Endodermal cell (in vitro differentiated cells): ENCODE results near the gene LTBP3. TPM values are rescaled to one million over a fixed set of nuclear protein-coding genes. Genes with fewer than 3 reads are reported as not detected.

ENCODE experiments used
- DNase-seq: peaks from one replicate; pipeline ENCODE4 v3.0.0-alpha.2; 2017
- H3K27ac ChIP-seq: 2 replicates; pipeline ENCODE4 v1.5.1; 2013; ENCODE audit warnings: mild to moderate bottlenecking, low read depth, low read length, moderate library complexity
- H3K27me3 ChIP-seq: 2 replicates; pipeline ENCODE4 v1.6.1; 2013; ENCODE audit warnings: mild to moderate bottlenecking, low read length, moderate library complexity; ENCODE audit not compliant: insufficient read depth, control insufficient read depth, poor library complexity, severe bottlenecking
- H3K36me3 ChIP-seq: 2 replicates; pipeline ENCODE4 v1.7.0; 2013; ENCODE audit warnings: mild to moderate bottlenecking, low read length, moderate library complexity; ENCODE audit not compliant: control insufficient read depth, insufficient read depth
- H3K4me1 ChIP-seq: one replicate; pipeline ENCODE4 v1.7.0; 2013; ENCODE audit warnings: low read length; ENCODE audit not compliant: control insufficient read depth, insufficient read depth
- H3K4me3 ChIP-seq: 2 replicates; pipeline ENCODE4 v1.5.1; 2013; ENCODE audit warnings: mild to moderate bottlenecking, low read length, moderate library complexity
- H3K9ac ChIP-seq: 2 replicates; pipeline ENCODE4 v1.6.1; 2013; ENCODE audit warnings: mild to moderate bottlenecking, low read length, moderate library complexity; ENCODE audit not compliant: poor library complexity, severe bottlenecking; ENCODE audit errors: extremely low read depth
- H3K9me3 ChIP-seq: 2 replicates; pipeline ENCODE4 v1.6.1; 2013; ENCODE audit warnings: mild to moderate bottlenecking, low read length, moderate library complexity; ENCODE audit not compliant: control insufficient read depth
- H3K27ac Mint-ChIP-seq: 2 replicates; pipeline ENCODE4 v1.8.0; 2020; ENCODE audit warnings: mixed read lengths
- H3K27me3 Mint-ChIP-seq: 2 replicates; pipeline ENCODE4 v1.8.0; 2021; ENCODE audit warnings: mild to moderate bottlenecking, mixed read lengths; ENCODE audit not compliant: insufficient read depth
- H3K36me3 Mint-ChIP-seq: 2 replicates; pipeline ENCODE4 v1.8.0; 2020; ENCODE audit warnings: low read depth, mixed read lengths
- H3K4me1 Mint-ChIP-seq: 2 replicates; pipeline ENCODE4 v1.8.0; 2020; ENCODE audit warnings: mixed read lengths
- H3K4me3 Mint-ChIP-seq: 2 replicates; pipeline ENCODE4 v1.8.0; 2020; ENCODE audit warnings: mild to moderate bottlenecking, moderate library complexity, mixed read lengths
- H3K9me3 Mint-ChIP-seq: 2 replicates; pipeline ENCODE4 v1.8.0; 2020; ENCODE audit warnings: mild to moderate bottlenecking, mixed read lengths
- CTCF ChIP-seq: fragments of 200-600 bp; sonication (generic); conservative IDR thresholded peaks from 2 replicates; pipeline ENCODE4 v1.5.0; 2021; ENCODE audit warnings: antibody characterized with exemption, mild to moderate bottlenecking
- WGBS, 2 experiments: methylation state at CpG; one replicate each; pipeline versions ENCODE4 v1.1.5 to v1.1.7; 2013; ENCODE audit warnings: missing lambda C conversion rate in 2 of 2, mixed read lengths in 1 of 2; ENCODE audit not compliant: insufficient coverage in 1 of 2, insufficient read length in 1 of 2; 5-methylcytosine and 5-hydroxymethylcytosine counted together
- total RNA-seq, 2 donors: library from RNA; stranded (reverse); fragmentation: NEBNext Ultra II Directional in 1 of 2; extraction: Animal tissue kit (Norgen Biotek cat#: 25700) in 1 of 2; gene quantifications; 2 replicates in 1 of 2; 3 replicates in 1 of 2; pipeline ENCODE4 v1.2.1, GENCODE V29; 2021

The LTBP3 gene
- total RNA-seq, 2 donors from 2014 or later, result 19.7 to 24.2 TPM

- Histone ChIP-seq H3K36me3 (no peaks in the 10 kb centered on the region), H3K9ac (no peak overlapping the region), H3K9me3 (no peaks in the 10 kb centered on the region), H3K4me1 (no peaks in the 10 kb centered on the region), H3K4me3 (no peak overlapping the region), H3K27me3 (peaks cover 46% of the 10 kb centered on the region), H3K27ac (no peak overlapping the region)
- no peak for DNase-seq
- Mint-ChIP-seq H3K4me3 (no peak overlapping the region), H3K36me3 (no peaks in the 10 kb centered on the region), H3K27ac (no peak overlapping the region), H3K9me3 (no peaks in the 10 kb centered on the region), H3K4me1 (peaks cover 2% of the 10 kb centered on the region), H3K27me3 (peaks cover 87% of the 10 kb centered on the region)
- TF ChIP-seq CTCF, result no peak
- 90 to 100% methylated on average over 5 to 8 of the region's 8 CpGs for WGBS, 2 experiments
Observed at GRCh38 chr11:65590240-65590738, 32.1 kb upstream of the LTBP3 start.

GRCh38 chr11:65589444-65590239 is 31.5 kb upstream of the LTBP3 start:
- H3K4me3 Mint-ChIP-seq, result no peak overlapping the region

More at GRCh38 chr11:65589444-65590239, 31.5 kb upstream of the LTBP3 start:
- Histone ChIP-seq H3K4me3 (no peak overlapping the region), H3K36me3 (no peaks in the 10 kb centered on the region), H3K9ac (no peak overlapping the region), H3K27ac (no peak overlapping the region), H3K9me3 (no peaks in the 10 kb centered on the region), H3K27me3 (peaks cover 51% of the 10 kb centered on the region), H3K4me1 (no peaks in the 10 kb centered on the region)
- Mint-ChIP-seq H3K4me1 (peaks cover 2% of the 10 kb centered on the region), H3K9me3 (no peaks in the 10 kb centered on the region), H3K27ac (no peak overlapping the region), H3K27me3 (peaks cover 87% of the 10 kb centered on the region), H3K36me3 (no peaks in the 10 kb centered on the region)
- no peak for TF ChIP-seq CTCF
- no peak for DNase-seq
- WGBS, 2 experiments, result 67 to 85% methylated on average over 1 to 9 of the region's 9 CpGs
